Coronary artery (tissue), 2 donors: ENCODE measurements around the gene DDT.

ENCODE experiments used
- DNase-seq: peaks from one replicate; pipeline ENCODE4 v3.0.0-alpha.2; 2017; ENCODE audit warnings: low spot score
- H3K27ac ChIP-seq, 2 donors: fragments of 200-600 bp; sonication (generic); one replicate each; pipeline ENCODE4 v1.5.1; 2016 to 2019
- H3K4me3 ChIP-seq: fragments of 200-600 bp; sonication (generic); 2 replicates; pipeline ENCODE4 v1.5.1; 2016; ENCODE audit warnings: mild to moderate bottlenecking, moderate library complexity
- TF ChIP-seq, protein P1 (sequence below): fragments of 200-600 bp; sonication (generic); IDR thresholded peaks from one replicate; pipeline ENCODE4 v1.5.1; 2019; ENCODE audit warnings: antibody characterized with exemption

The DDT gene

DNA sequence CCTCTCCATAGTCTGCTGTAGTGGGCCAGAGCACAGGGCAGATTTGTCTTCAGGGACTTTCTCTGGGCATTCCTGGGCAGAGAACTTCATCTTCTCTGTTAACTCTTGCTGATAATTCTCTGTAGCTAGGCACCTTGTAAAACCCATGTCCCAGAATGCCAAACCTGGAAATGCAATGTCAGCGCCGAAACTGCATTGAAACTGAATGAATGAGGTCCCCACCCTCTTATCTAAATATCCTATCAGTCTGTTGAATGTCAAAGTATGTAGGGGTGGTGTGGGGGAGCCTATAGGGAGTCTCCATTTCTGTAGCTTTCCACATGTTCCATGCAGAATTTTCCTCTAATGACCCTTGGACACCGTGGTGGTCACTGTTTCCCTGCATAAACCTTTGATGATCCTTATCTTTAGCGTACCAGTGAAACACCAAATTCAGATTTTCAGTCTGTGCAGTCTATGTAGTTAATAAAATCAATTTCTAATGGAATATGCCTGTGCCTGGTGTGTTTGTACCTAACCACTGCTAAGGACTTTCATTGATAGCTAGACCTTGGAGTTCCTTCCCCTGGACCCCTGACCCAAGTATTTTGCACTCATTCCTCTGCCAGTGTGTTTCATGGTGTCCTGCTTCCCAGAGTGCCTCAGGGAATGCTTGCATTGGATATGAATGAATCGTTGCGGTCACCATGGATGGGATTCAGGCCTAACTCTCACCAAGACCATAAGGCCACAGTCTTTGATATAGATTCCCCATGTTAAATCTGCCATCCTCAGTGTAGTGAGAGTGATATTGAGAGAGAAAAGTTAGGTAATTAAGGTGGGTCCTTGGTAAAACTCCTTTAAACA lies 34.4 kb upstream of the DDT start:
- TF ChIP-seq, protein P1, sequence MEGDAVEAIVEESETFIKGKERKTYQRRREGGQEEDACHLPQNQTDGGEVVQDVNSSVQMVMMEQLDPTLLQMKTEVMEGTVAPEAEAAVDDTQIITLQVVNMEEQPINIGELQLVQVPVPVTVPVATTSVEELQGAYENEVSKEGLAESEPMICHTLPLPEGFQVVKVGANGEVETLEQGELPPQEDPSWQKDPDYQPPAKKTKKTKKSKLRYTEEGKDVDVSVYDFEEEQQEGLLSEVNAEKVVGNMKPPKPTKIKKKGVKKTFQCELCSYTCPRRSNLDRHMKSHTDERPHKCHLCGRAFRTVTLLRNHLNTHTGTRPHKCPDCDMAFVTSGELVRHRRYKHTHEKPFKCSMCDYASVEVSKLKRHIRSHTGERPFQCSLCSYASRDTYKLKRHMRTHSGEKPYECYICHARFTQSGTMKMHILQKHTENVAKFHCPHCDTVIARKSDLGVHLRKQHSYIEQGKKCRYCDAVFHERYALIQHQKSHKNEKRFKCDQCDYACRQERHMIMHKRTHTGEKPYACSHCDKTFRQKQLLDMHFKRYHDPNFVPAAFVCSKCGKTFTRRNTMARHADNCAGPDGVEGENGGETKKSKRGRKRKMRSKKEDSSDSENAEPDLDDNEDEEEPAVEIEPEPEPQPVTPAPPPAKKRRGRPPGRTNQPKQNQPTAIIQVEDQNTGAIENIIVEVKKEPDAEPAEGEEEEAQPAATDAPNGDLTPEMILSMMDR: no peak
- no peak for DNase-seq
- no peak overlapping the region for H3K27ac ChIP-seq
- no peak overlapping the region for H3K4me3 ChIP-seq

DNA sequence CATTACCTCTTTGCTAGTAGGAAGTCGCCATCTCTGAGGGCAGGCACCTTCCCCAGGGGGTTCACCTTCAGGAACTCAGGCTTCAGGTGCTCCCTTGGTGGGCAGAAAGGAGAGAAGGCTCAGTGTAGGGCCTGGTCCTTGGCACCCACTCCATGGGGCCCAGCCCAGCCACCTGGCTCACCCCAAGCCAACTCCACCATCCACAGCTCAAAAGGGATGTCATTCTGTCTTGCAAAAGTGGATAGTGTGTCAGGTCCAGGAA lies 33.7 kb upstream of the DDT start:
- no peak for DNase-seq
- TF ChIP-seq, protein P1: no peak
- Histone ChIP-seq H3K27ac (no peak overlapping the region), H3K4me3 (no peak overlapping the region)

DNA sequence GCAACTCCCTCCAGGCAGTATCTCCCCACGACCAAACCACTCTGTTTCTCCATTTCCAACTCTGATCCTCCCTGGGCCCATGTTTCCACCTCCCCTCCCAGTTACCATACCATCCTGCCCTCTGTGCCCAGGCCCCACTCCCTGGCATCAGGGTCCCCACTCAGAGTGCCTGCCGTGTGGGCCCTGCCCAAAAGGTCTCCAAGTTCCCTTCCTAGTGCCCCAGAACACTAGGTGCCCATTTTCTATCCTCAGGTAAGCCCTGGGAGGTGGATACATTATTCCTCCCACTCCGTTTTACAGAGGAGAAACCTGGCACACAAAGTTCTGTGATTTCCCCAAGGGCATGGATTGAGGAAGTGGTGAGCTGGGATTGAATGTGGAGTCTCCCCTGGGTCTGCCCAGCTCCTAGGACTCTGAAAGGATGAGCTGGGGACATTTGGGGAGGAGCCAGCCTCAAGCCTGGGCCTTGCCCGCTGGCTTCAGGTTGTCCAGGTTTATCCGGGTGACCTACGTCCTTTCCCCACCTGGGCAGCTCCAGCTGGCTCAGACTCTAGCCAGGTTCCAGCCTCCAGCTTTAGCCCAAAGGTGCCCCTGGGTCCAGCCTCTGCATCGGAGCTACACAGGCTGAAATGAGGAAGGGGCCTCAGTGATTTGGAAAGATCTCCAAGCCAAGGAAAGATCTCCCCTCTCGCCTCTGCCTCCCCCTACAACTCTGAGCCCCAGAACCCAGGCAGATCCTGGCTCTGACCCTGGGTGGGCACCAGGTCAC lies 33.2 kb upstream of the DDT start:
- DNase-seq: no peak
- no peak overlapping the region for H3K27ac ChIP-seq
- TF ChIP-seq, protein P1: no peak
- no peak overlapping the region for H3K4me3 ChIP-seq

DNA sequence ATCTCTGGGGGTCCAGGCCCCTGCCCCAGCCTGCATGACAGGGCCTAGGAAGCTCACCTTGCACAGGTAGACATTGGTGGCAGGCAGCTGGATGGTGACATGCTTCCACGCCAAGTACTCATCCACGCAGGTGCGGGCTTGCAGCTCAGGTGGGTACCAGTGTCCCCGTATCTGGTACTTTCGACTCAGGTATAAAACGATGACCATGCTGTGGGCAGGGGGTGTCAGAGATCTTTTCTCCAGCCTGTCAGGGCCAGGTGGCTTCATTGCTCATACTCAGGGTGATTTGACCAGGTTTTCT lies 32.6 kb upstream of the DDT start:
- Histone ChIP-seq H3K27ac (no peak overlapping the region), H3K4me3 (no peak overlapping the region)
- DNase-seq: no peak
- TF ChIP-seq, protein P1: no peak

DNA sequence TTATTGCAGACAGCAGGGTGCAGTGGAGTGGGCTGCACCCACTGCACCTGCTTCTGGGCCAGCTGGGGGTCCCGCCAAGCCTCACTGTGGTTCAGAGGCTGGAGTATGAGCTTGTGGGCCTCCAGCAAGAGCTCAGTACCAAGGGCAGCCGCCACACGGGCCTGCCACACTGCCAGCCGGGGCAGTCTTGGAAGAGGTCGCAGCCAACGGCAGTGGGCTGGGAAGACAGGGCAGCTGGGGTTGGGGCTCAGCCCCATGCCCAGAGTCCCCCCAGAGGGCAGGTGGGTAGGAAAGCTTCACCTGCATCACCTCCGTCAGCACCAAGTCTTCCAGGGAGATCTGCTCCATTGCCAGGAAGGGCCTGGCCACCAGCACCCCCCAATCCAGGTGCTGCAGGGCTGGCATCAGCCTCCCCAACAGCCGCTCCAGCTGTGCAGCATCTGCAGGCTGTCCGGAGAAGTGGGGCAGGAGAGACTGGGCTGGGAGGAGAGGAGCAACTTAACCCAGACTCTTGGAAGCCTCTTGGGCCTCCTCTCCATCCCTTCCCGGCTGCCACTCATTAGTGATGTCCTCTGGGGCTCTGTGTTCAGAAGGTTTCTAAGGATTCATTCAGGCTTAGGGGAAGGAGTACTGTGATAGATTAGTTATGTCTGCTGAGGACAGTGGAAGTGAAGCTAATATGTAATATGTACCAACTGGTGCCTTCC lies 32.1 kb upstream of the DDT start:
- Histone ChIP-seq H3K27ac (no peak overlapping the region), H3K4me3 (no peak overlapping the region)
- TF ChIP-seq, protein P1: no peak
- DNase-seq: no peak

DNA sequence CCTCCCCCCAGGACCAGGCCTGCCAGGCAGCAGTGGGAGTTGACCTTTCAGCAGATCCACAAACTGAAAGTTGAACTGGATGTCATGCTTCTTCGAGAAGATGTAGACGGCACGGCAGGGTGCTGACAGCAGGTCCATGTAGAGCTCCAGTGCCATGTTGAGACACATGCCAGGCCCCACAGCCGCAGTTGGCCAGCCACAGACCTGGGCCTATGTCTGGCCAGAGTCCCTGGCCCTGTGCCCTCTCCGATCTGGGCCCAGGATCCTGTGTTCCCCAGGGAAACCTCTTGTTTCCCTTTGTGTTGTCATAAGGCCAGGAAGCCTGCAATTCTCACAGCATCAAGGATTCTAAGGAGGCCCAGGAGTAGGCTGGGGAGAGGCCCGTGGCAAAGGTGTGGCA lies 31.0 kb upstream of the DDT start, which contains the start of gene GSTT4:
Gene GSTT4, minus strand, starts transcription at position 253 of the 400 bp plus-strand sequence. Its CDS starts 97 bp downstream, at position 156.
- TF ChIP-seq, protein P1: no peak
- peak within 1 kb of the TSS; percentile 26 to 68 for H3K27ac ChIP-seq
- peak; percentile 82 for DNase-seq
- peak within 1 kb of the TSS; percentile 5 for H3K4me3 ChIP-seq
